GM23248 (cell line): ENCODE results near the gene SLC9A5. TPM values are rescaled to one million over a fixed set of nuclear protein-coding genes. Genes with fewer than 3 reads are reported as not detected.
A peak's percentile ranks its signal among the peaks of the same experiment; 100 is the strongest.

Source experiments
- DNase-seq: peaks from one replicate; pipeline ENCODE4 v3.0.0-alpha.2; 2015
- H2AFZ ChIP-seq: fragments of 200-600 bp; sonication (generic); 2 replicates; pipeline ENCODE4 v1.6.1; 2016; ENCODE audit warnings: antibody characterized with exemption
- H3F3A ChIP-seq: fragments of 200-600 bp; sonication (generic); 2 replicates; pipeline ENCODE4 v1.6.1; 2016; ENCODE audit warnings: mild to moderate bottlenecking, antibody characterized with exemption, mixed run types; ENCODE audit not compliant: insufficient read depth
- H3K27ac ChIP-seq: fragments of 200-600 bp; sonication (generic); 2 replicates; pipeline ENCODE4 v1.5.1; 2016; ENCODE audit warnings: mild to moderate bottlenecking
- H3K27me3 ChIP-seq: fragments of 200-600 bp; sonication (generic); replicated peaks from 2 replicates; pipeline ENCODE4 v1.6.1; 2016; ENCODE audit warnings: mild to moderate bottlenecking; ENCODE audit not compliant: insufficient read depth
- H3K36me3 ChIP-seq: fragments of 200-600 bp; sonication (generic); 2 replicates; pipeline ENCODE4 v1.6.1; 2016; ENCODE audit warnings: low read depth, mild to moderate bottlenecking
- H3K4me1 ChIP-seq: fragments of 200-600 bp; sonication (generic); 2 replicates; pipeline ENCODE4 v1.6.1; 2016; ENCODE audit warnings: mild to moderate bottlenecking; ENCODE audit not compliant: insufficient read depth
- H3K4me2 ChIP-seq: fragments of 200-600 bp; sonication (generic); one replicate; pipeline ENCODE4 v1.6.1; 2016; ENCODE audit warnings: mild to moderate bottlenecking; ENCODE audit not compliant: unreplicated experiment
- H3K4me3 ChIP-seq: fragments of 200-600 bp; sonication (generic); 2 replicates; pipeline ENCODE4 v1.5.1; 2016; ENCODE audit warnings: mild to moderate bottlenecking
- H3K79me2 ChIP-seq: fragments of 200-600 bp; sonication (generic); 2 replicates; pipeline ENCODE4 v1.6.1; 2016; ENCODE audit warnings: mild to moderate bottlenecking; ENCODE audit not compliant: insufficient read depth
- H3K9ac ChIP-seq: fragments of 200-600 bp; sonication (generic); 2 replicates; pipeline ENCODE4 v1.6.1; 2016; ENCODE audit warnings: mild to moderate bottlenecking
- H3K9me2 ChIP-seq: fragments of 200-600 bp; sonication (generic); 2 replicates; pipeline ENCODE4 v1.6.1; 2016; ENCODE audit warnings: mixed run types, mild to moderate bottlenecking, moderate library complexity; ENCODE audit not compliant: insufficient read depth
- H3K9me3 ChIP-seq: fragments of 200-600 bp; sonication (generic); one replicate; pipeline ENCODE4 v1.6.1; 2017; ENCODE audit warnings: low read depth
- H4K20me1 ChIP-seq: fragments of 200-600 bp; sonication (generic); 2 replicates; pipeline ENCODE4 v1.6.0; 2016; ENCODE audit not compliant: insufficient read depth
- EZH2 ChIP-seq: fragments of 200-600 bp; sonication (generic); IDR thresholded peaks from 2 replicates; pipeline ENCODE4 v1.6.1; 2018; ENCODE audit warnings: antibody characterized with exemption, mild to moderate bottlenecking; ENCODE audit not compliant: insufficient read depth, poor library complexity, severe bottlenecking
- EZH2phosphoT487 ChIP-seq: fragments of 200-600 bp; sonication (generic); IDR thresholded peaks from 2 replicates; pipeline ENCODE4 v1.6.1; 2018; ENCODE audit warnings: antibody characterized with exemption, moderate library complexity, mild to moderate bottlenecking, low read depth; ENCODE audit not compliant: insufficient read depth
- WGBS, 2 experiments: methylation state at CpG; one replicate each; pipeline ENCODE4 v1.1.6; 2015 to 2017; ENCODE audit warnings: low lambda C conversion rate in 2 of 2, low coverage in 1 of 2; ENCODE audit errors: missing lambda C conversion rate in 2 of 2; 5-methylcytosine and 5-hydroxymethylcytosine counted together
- in situ Hi-C: fragments of 300-500 bp; cut with MboI; formaldehyde crosslinking; loops from 2 replicates; pipeline ENCODE4 v1.15.0; 2020
- polyA plus RNA-seq: library from polyadenylated mRNA; unstranded; fragments of >200 nt; fragmentation: Nextera tagmentation; extraction: Ambion mirVana; gene quantifications from 2 replicates; pipeline ENCODE4 v1.2.1, GENCODE V29; 2016
- total RNA-seq: library from RNA; depleted of rRNA; stranded (reverse); fragments of >200 nt; shearing (Covaris generic); gene quantifications from 2 replicates; pipeline ENCODE4 v1.2.3, GENCODE V29; 2014

SLC9A5 gene
- total and polyA plus RNA-seq, 2 experiments from 2014 or later: 2.2 to 2.5 TPM

GRCh38 chr16:67242138-67242730, 6.5 kb upstream of the SLC9A5 start:
- peaks cover 56% of the 10 kb centered on the region for H3K4me1 ChIP-seq

GRCh38 chr16:67243481-67243880, 5.3 kb upstream of the SLC9A5 start:
- H3K4me3 ChIP-seq: no peak overlapping the region
- in situ Hi-C loops: no loop called here
- 95 to 98% methylated on average over 4 of the region's 4 CpGs for WGBS, 2 experiments
- DNase-seq: no peak
- H3K27ac ChIP-seq: peak overlapping the region; percentile 94
- H3K9me3 ChIP-seq: no peaks in the 10 kb centered on the region
- peaks cover 54% of the 10 kb centered on the region for H3F3A ChIP-seq
- H4K20me1 ChIP-seq: no peaks in the 10 kb centered on the region
- H3K79me2 ChIP-seq: peaks cover 36% of the 10 kb centered on the region
- no peaks in the 10 kb centered on the region for H3K36me3 ChIP-seq
- H2AFZ ChIP-seq: no peak overlapping the region
- no peaks in the 10 kb centered on the region for H3K27me3 ChIP-seq
- H3K9ac ChIP-seq: peak overlapping the region; percentile 53; the same call in 1 of the 2 replicates
- peak overlapping the region; percentile 86 for H3K4me2 ChIP-seq
- H3K4me1 ChIP-seq: peaks cover 63% of the 10 kb centered on the region
- TF ChIP-seq EZH2 (no peak), EZH2phosphoT487 (no peak)
- no peaks in the 10 kb centered on the region for H3K9me2 ChIP-seq

More at GRCh38 chr16:67242138-67242730, 6.5 kb upstream of the SLC9A5 start:
- H3K4me3 ChIP-seq: no peak overlapping the region
- peak overlapping the region; percentile 95 for H3K27ac ChIP-seq
- no peaks in the 10 kb centered on the region for H4K20me1 ChIP-seq
- no peaks in the 10 kb centered on the region for H3K27me3 ChIP-seq
- H3K9ac ChIP-seq: peak overlapping the region; percentile 79
- no peak for DNase-seq
- no peaks in the 10 kb centered on the region for H3K36me3 ChIP-seq
- 71 to 81% methylated on average over 4 of the region's 4 CpGs for WGBS, 2 experiments
- H3F3A ChIP-seq: peaks cover 54% of the 10 kb centered on the region
- in situ Hi-C loops: no loop called here
- H2AFZ ChIP-seq: no peak overlapping the region
- TF ChIP-seq EZH2: no peak
- no peak for TF ChIP-seq EZH2phosphoT487
- no peaks in the 10 kb centered on the region for H3K9me3 ChIP-seq
- peaks cover 36% of the 10 kb centered on the region for H3K79me2 ChIP-seq
- no peaks in the 10 kb centered on the region for H3K9me2 ChIP-seq
- H3K4me2 ChIP-seq: no peak overlapping the region

GRCh38 chr16:67244387-67245185, 4.2 kb upstream of the SLC9A5 start:
- H3F3A ChIP-seq: peaks cover 53% of the 10 kb centered on the region
- H2AFZ ChIP-seq: no peak overlapping the region
- H3K4me1 ChIP-seq: peaks cover 69% of the 10 kb centered on the region
- H3K9me2 ChIP-seq: no peaks in the 10 kb centered on the region
- H3K27ac ChIP-seq: peak overlapping the region; percentile 94
- peak; percentile 98 for DNase-seq
- TF ChIP-seq EZH2 (no peak), EZH2phosphoT487 (no peak)
- peaks cover 31% of the 10 kb centered on the region for H3K79me2 ChIP-seq
- no peaks in the 10 kb centered on the region for H4K20me1 ChIP-seq
- WGBS, 2 experiments: 4 to 5% methylated on average over 5 of the region's 5 CpGs
- no peaks in the 10 kb centered on the region for H3K36me3 ChIP-seq
- H3K9me3 ChIP-seq: no peaks in the 10 kb centered on the region
- in situ Hi-C loops: no loop called here
- H3K9ac ChIP-seq: peak overlapping the region; percentile 72
- H3K4me3 ChIP-seq: peak overlapping the region; percentile 88
- H3K4me2 ChIP-seq: peak overlapping the region; percentile 86
- no peaks in the 10 kb centered on the region for H3K27me3 ChIP-seq

GRCh38 chr16:67245186-67245585, 3.6 kb upstream of the SLC9A5 start:
- TF ChIP-seq EZH2: no peak
- no peak for TF ChIP-seq EZH2phosphoT487
- Histone ChIP-seq H3K9me2 (no peaks in the 10 kb centered on the region), H3K4me1 (peaks cover 69% of the 10 kb centered on the region), H3K79me2 (peaks cover 25% of the 10 kb centered on the region), H3K9me3 (no peaks in the 10 kb centered on the region), H3K9ac (peak overlapping the region; percentile 72), H2AFZ (no peak overlapping the region), H4K20me1 (no peaks in the 10 kb centered on the region), H3K36me3 (no peaks in the 10 kb centered on the region), H3F3A (peaks cover 48% of the 10 kb centered on the region), H3K27ac (peak overlapping the region; percentile 94), H3K4me3 (peak overlapping the region; percentile 88), H3K4me2 (peak overlapping the region; percentile 86), H3K27me3 (no peaks in the 10 kb centered on the region)
- no peak for DNase-seq
- in situ Hi-C loops: no loop called here
- 85 to 89% methylated on average over 4 of the region's 4 CpGs for WGBS, 2 experiments
